ENCODE data around the gene TKTL1.
"Not testable (repeated sequence)": the region's sequence is repeated elsewhere in the genome, so short reads cannot be mapped to it uniquely, and the experiment has no call there.

TKTL1 gene

GRCh38 chrX:154310616-154311536 lies 15.3 kb downstream of the TKTL1 start:
- DNase-seq, result no peak

GRCh38 chrX:154312116-154312515 lies 16.5 kb downstream of the TKTL1 start:
- DNase-seq, result no peak

GRCh38 chrX:154313147-154313546 lies 17.6 kb downstream of the TKTL1 start:
- peak; percentile 29 for DNase-seq

GRCh38 chrX:154315416-154315815 lies 19.8 kb downstream of the TKTL1 start:
- DNase-seq, result no peak

DNA sequence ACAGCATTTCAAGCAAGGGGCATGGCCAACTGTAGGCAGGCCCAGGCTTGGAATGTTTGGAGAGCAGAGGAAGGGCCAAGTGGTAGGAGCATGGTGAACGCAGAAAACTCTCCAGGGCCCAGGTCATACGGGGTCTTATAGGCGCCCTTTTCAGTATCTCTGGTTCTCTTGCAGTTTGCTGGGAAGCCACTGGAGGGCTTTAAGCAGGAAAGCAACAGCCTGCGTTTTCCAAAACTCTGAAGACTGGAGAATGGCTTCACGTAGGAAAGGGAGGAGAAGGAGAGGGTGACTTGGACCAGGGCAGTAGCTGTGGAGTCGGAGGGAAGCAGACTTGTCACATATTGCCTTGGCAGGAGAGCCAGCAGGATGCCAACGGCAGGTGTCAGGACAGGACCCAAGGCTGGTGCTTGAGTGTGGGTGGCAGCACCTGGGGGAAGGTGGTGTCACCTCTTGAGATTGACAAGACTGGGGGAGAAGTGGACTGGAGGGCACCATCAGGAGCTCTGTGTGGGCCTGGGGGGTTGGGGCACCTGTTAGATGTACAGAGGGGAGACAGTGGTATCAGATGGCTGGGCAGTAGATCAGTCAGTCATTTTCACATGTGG lies 21.9 kb downstream of the TKTL1 start:
- DNase-seq, result peak; percentile 24

DNA sequence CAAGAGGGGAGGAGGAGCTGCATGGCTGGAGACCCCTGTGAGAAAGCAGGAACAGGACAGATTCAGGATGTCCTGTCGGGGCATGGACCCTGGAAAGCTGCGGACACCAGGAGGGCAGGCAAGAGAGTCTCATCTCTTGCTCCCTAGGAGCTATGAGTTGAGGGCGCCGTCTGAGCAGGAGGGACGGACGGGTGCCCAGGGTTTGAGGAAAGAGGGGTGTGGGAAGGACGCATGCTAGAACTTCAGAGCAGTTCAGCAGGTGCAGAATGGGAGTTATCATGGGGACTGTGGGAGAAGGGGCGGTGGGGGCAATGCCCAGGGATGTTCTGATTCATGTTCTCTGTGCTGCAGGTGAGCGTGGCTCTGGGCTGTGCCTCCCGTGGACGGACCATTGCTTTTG lies 24.8 kb downstream of the TKTL1 start:
- DNase-seq, result no peak

GRCh38 chrX:154321152-154321551 lies 25.6 kb downstream of the TKTL1 start:
- no peak for DNase-seq

GRCh38 chrX:154321594-154321993 lies 26.0 kb downstream of the TKTL1 start:
- DNase-seq, result peak; percentile 7

GRCh38 chrX:154322890-154323289 lies 27.3 kb downstream of the TKTL1 start:
- DNase-seq, result no peak

DNA sequence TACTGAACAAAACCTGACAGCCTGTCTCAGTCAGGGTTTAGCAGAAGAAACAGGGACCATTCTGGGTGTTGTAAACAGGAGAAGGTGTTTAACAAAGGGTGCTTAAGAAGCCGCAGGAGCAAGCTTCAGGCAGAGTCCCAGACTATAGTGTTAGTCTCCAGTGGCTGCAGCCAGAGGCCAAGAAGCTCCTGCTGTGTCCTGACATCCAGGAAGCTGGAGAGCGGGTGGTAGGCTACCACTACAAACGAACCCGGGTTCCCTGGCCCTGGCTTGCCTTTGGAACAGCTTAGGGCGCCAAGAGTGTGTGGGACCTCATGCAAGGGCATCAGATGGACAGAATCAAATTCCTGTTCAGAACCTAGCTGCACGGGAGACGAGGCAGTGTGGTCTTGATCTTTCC lies 27.9 kb downstream of the TKTL1 start:
- no peak for DNase-seq

DNA sequence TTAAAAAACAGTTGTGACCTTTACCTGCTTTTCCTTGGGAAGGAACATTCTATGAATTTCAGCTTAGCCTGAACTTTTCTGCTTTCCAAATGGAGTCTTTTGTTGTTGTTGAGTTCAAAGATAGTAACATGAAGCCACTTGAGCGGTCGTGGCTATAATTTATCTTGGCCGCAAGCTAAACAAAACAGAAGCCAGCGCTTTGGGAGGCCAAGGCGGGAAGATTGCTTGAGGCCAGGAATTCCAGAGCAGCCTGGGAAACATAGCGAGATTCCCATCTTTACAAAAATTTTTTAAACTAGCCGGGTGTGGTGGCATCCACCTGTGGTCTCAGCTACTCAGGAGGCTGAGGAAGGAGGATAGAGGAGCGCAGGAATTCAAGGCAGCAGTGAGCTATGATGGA lies 29.9 kb downstream of the TKTL1 start:
- no peak for DNase-seq

DNA sequence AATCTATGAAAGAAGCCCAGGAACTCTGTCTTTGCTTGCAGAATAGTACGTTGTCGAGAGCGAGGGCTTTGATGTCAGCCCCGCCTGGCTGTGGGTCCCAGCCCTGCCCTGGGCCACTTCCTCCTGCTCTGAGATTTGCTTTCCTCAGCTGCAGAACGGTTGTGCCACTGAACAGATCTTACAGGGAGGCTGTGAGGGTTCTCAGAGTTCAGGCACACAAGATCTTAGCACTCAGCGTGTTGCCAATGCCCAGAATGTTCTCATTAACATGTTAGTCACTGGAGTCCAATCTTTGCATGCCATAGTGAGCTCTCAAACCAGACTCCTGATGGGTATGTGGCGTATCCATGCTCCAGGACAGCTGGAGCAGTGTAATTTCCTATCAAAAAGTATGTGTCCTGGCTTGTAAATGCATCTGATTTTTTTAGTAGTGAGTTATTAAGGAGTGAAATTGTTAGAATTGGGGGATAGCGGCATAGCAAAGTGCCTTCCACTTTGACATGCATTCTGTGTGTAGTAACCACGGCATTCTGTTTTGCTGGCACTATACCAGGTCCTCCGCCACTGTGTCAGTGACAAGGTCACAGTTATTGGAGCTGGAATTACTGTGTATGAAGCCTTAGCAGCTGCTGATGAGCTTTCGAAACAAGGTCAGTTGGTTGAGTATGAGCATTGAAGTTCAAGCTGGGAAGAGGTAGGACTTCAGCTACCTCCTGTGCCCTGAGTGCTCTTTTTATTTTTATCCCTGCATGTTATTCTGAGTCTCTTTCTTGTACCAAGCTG lies 31.6 kb downstream of the TKTL1 start:
- peak; percentile 50 for DNase-seq

DNA sequence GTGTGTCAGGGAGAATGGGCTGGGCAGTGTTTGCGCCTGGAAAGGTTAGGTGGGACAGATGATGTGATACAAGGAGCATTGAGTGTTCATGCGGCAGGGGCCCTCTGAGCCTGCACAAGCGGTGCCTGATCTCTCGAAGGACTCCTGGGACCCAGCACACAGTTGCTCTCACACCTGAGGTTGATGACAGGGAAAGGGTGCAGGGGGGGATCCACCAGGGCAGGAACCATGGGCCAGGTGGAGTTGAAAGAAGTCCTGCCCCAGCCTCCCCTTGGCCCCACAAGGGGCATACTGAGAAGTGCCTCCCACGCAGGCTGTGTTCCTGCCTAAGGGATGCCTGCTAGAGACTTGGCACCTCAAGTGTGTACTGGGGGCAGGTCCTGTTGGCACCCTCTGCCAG lies 33.1 kb downstream of the TKTL1 start:
- no peak for DNase-seq

- no peak for DNase-seq
These were observed 33.7 kb downstream of the TKTL1 start for GRCh38 chrX:154329294-154329693.

DNA sequence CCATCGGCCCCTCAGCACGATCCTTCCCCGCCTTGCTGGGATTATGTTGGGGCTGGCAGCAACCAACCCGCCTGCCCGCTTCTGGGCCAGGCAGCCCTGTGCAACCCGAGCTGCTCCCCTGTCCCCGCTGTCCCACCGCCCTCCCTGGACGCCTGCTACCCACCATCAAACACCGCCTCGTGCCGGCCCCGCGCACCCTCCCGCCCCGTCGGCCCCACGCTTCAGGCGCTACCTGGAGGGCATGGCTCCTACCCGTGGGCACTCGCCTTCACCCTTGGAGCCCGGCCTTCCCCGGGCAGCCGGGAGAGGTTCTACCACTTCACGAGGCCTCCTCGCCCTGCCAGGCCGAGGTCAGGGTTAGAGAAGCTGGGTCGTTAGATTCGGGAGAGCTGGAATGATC lies 37.0 kb downstream of the TKTL1 start:
- DNase-seq, result no peak

DNA sequence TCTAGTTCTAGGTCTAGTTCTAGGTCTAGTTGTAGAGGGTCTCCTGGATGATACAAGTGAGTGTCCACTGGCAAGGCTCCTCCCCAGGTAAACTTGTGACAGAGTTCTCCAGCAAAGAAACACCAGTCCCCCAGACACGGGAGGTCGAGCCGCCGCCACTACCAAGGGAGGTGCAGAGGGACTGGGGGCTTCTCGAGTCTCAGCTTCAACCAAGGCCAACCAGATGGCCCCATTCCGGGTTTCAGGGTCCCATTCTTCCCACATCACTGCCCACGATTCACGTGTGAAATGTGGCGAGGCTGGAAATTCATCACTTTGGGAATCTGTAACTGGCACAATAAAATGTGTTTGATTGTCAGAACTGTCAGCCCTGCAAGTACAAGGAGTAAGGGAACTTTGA lies 37.5 kb downstream of the TKTL1 start:
- no peak for DNase-seq

- no peak for DNase-seq
These were observed 38.3 kb downstream of the TKTL1 start for GRCh38 chrX:154333837-154334271.

DNA sequence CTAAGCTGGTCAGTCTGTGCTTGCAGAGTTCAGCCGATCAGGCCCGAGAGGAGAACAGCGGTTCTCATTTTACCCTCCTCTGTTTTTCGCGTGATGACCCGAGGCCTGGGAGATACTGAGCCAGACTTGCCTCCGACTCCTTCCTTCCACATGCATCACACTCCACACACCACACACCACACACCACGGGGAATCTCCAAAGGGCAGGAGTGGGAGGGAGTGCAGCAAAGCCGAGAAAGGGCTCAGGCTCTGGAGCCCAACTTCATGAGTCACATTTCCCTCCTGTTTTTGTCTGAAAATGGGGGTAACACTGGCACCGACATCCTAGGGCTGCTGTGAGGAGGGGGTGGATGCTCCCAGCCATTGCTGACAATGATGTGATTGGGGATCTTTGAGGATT lies 38.9 kb downstream of the TKTL1 start:
- no peak for DNase-seq

DNA sequence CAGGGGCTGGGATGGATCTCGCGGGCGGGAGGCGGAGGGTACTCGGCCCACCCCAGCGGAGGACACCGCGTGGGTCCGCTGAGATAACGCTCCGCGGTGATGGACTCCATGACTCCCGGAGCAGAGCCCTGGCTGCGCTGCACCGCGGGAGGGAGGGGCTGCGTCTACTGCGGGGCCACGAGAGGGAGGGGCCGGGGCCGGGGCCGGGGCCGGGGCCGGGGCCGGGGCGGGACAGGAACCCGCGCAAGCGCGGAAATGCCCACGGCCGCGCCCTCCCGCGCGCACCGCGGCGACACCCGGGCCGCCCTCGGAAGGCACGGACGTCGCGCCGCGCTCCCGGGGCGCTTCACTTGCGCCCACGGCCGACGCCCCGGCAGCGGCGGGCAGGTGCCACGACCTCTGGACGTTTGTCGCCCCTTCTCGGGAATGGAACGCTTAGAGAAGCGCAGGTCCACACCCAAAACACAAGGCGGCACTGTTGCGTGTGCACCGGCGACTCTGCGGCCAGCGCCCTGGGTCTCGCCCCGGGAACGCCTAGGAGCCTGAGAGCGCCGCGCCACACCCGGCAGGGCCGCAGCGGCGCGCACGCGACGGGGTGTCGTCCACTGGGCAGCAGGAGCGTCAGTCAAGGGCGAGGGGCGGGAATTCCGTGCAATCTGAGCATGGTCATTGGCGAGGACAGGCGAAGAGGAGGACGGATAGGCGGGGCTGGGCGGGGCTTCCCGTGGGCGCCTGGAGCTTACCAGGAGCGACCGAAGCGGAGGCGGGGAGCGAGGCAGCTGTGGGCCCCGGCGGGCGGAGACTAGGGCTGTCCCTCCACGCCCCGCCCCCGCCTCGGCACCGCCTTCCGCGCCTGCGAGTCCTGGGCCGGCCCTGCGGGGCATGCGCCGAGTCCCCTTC lies 46.1 kb downstream of the TKTL1 start:
- not testable (repeated sequence) for DNase-seq

- not testable (repeated sequence) for DNase-seq
These were observed 47.5 kb downstream of the TKTL1 start for GRCh38 chrX:154343063-154343462.

DNA sequence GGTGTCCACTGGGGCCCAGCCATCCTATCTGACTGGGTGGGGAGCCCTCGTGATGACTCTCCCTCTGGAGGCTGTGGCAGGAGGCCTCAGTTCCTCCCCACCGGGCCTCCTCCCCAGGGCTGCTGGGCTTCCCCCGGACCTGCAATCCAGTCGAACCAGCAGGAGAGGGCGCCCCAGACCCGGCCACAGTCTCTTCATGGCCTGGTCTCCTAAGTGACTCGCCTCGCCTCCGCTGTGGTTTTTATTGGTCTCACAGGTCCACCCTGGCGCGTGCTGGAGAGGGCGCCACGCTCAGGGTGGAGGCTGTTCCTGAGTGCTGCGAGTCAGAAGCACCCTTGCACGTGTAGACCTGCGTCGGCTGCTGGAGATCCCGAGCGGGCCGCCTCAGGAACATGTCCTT lies 48.0 kb downstream of the TKTL1 start:
- not testable (repeated sequence) for DNase-seq

GRCh38 chrX:154348114-154348531 lies 52.5 kb downstream of the TKTL1 start:
- peak; percentile 9 for DNase-seq

Measured in CD4-positive, alpha-beta T cell treated with Interleukin-21 for 1 hour (primary cell).